Activated CD4-positive, alpha-beta T cell treated with anti-CD3 and anti-CD28 coated beads, Interleukin-2, amount 10 ng/mL, durations not matched to agents 7 days and 5 days (primary cell): ENCODE results near the gene AKAP13. TPM values are rescaled to one million over a fixed set of nuclear protein-coding genes. Genes with fewer than 3 reads are reported as not detected.

ENCODE experiments used
- CTCF ChIA-PET: fragments of 350-600 bp; sonication (Branson Sonifier 250); formaldehyde crosslinking; loops from one replicate; lab custom pipeline; 2021; ENCODE audit warnings: antibody characterized with exemption; lab: Charles Lee
- POLR2A ChIA-PET: fragments of 350-600 bp; sonication (Branson Sonifier 250); formaldehyde crosslinking; loops from one replicate; lab custom pipeline; 2021; ENCODE audit warnings: antibody characterized with exemption; lab: Charles Lee
- DNase-seq: peaks from one replicate; pipeline ENCODE4 v3.0.0-alpha.2; 2020
- H3K27ac Mint-ChIP-seq: one replicate; pipeline ENCODE4 v1.8.0; 2021; ENCODE audit warnings: mild to moderate bottlenecking, moderate library complexity, mixed read lengths
- H3K27me3 Mint-ChIP-seq: one replicate; pipeline ENCODE4 v1.8.0; 2021; ENCODE audit warnings: mixed read lengths
- H3K36me3 Mint-ChIP-seq: one replicate; pipeline ENCODE4 v1.8.0; 2021; ENCODE audit warnings: low read depth, mixed read lengths
- H3K4me1 Mint-ChIP-seq: one replicate; pipeline ENCODE4 v1.8.0; 2021; ENCODE audit warnings: mixed read lengths
- H3K4me3 Mint-ChIP-seq: one replicate; pipeline ENCODE4 v1.8.0; 2021; ENCODE audit warnings: mild to moderate bottlenecking, moderate library complexity, mixed read lengths
- H3K9me3 Mint-ChIP-seq: one replicate; pipeline ENCODE4 v1.8.0; 2021; ENCODE audit warnings: mixed read lengths
- total RNA-seq, 2 experiments: library from RNA; stranded (reverse); gene quantifications; one replicate each; pipeline ENCODE4 v1.2.3, GENCODE V29; 2021

The AKAP13 gene
- total RNA-seq, 2 experiments from 2014 or later: 152 to 181 TPM

GRCh38 chr15:85616549-85617110 lies 236.2 kb downstream of the AKAP13 start:
- POLR2A ChIA-PET: no interaction called here
- Mint-ChIP-seq H3K27me3 (no peaks in the 10 kb centered on the region), H3K4me1 (peaks cover 15% of the 10 kb centered on the region), H3K4me3 (no peak overlapping the region), H3K27ac (no peak overlapping the region), H3K9me3 (no peaks in the 10 kb centered on the region), H3K36me3 (peaks cover 1% of the 10 kb centered on the region)
- CTCF ChIA-PET: interaction anchor here (0.7 to 0.9 kb wide), 2 partner anchors 41 to 73 kb away, joined by 3 to 4 read pairs; no protein-coding TSS in a partner anchor
- no peak for DNase-seq

DNA sequence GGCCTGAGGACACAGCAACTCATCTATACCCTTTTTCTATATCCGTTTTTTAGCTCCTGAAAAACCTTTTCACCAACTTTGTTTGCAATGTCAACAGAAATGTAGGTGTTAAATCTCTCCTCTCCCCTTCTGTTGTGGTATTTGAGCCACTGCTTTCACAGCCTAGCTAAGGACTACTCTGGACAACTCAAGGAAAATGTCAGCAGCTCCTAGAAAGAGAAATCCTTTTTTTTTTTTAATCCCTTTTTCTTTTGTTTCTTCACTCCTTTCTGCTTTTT lies 237.8 kb downstream of the AKAP13 start:
- POLR2A ChIA-PET: interaction anchor here (1.3 kb wide), 1 partner anchor 74 kb away, joined by 3 read pairs; no protein-coding TSS in a partner anchor
- Mint-ChIP-seq H3K4me1 (peaks cover 24% of the 10 kb centered on the region), H3K27me3 (no peaks in the 10 kb centered on the region), H3K36me3 (no peaks in the 10 kb centered on the region), H3K27ac (no peak overlapping the region), H3K9me3 (no peaks in the 10 kb centered on the region), H3K4me3 (no peak overlapping the region)
- CTCF ChIA-PET: interaction anchor here (0.6 to 2.3 kb wide), 4 partner anchors 10 to 748 kb away, joined by 3 to 5 read pairs (median 4); no protein-coding TSS in a partner anchor
- DNase-seq: no peak

DNA sequence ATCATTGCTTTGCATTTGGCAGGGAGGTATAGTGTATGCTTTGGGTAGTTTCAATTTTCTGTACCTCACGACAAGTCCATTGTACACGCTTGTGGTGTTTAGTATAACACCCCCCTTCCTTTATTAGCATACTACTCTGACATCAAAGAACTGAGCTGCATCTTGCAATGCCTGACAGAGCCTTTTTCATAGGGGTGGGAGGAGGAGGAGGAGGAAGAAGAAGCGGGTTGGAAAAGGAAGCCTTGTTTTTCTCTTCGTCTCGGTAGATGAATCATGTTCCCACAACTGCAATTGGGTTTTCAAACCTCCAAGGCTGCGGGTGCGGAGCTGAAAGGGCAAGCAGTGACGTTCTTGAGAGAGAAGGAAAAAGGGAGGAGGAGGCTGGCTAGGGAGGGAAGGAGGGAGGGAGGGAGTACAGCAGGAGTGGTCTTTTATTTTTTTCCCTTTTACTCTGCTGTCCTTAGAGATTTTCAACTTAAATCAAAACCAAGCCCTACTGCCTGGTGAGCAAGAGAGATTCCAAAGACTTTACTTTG lies 238.6 kb downstream of the AKAP13 start:
- peaks cover 5% of the 10 kb centered on the region for H3K36me3 Mint-ChIP-seq
- no peaks in the 10 kb centered on the region for H3K9me3 Mint-ChIP-seq
- H3K4me1 Mint-ChIP-seq: peaks cover 33% of the 10 kb centered on the region
- ChIA-PET POLR2A (interaction anchor here (1.3 kb wide), 1 partner anchor 73 kb away, joined by 3 read pairs; no protein-coding TSS in a partner anchor), CTCF (interaction anchor here (0.6 to 2.3 kb wide), 5 partner anchors 11 to 745 kb away, joined by 3 to 5 read pairs (median 4); no protein-coding TSS in a partner anchor)
- no peaks in the 10 kb centered on the region for H3K27me3 Mint-ChIP-seq
- DNase-seq: peak; percentile 45
- no peak overlapping the region for H3K27ac Mint-ChIP-seq
- H3K4me3 Mint-ChIP-seq: no peak overlapping the region

DNA sequence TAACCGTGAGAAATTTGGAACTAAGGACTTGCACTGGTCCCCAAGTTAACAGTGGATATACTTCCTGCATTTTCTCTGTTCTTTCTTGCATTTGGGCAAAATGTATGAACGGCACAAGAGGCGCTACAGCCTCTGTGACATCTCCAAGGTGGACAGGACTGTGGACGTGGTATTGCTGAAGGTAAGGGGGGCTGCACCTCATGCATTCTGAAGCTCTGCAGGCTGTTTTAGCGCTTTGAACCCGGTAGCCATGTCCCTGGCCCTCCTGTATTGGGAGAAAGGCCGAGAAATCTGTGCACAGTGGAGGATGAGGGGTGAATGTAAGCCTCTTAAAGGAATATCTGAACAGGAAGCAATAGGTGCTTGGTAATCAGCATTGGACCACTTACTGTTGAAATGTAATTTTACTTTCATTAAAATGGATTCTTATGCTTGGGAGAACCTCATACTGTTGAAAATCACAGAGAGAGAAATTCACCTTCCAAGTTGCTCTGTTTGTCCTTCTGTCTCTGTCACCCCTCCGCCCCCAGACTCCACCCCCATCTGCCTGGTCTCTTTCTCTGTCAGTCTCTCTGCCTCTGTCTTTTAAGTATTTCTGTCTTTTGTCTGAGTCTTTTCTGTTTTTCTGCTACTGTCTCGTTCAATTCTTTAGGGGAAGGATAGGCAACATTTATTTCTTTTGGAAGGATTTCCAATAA lies 239.7 kb downstream of the AKAP13 start:
- Mint-ChIP-seq H3K27me3 (no peaks in the 10 kb centered on the region), H3K4me3 (no peak overlapping the region), H3K27ac (no peak overlapping the region), H3K36me3 (peaks cover 5% of the 10 kb centered on the region), H3K4me1 (peaks cover 42% of the 10 kb centered on the region), H3K9me3 (no peaks in the 10 kb centered on the region)
- ChIA-PET CTCF (interaction anchor here (0.6 to 2.3 kb wide), 2 partner anchors 12 to 37 kb away, joined by 4 to 5 read pairs; no protein-coding TSS in a partner anchor), POLR2A (no interaction called here)
- DNase-seq: no peak

DNA sequence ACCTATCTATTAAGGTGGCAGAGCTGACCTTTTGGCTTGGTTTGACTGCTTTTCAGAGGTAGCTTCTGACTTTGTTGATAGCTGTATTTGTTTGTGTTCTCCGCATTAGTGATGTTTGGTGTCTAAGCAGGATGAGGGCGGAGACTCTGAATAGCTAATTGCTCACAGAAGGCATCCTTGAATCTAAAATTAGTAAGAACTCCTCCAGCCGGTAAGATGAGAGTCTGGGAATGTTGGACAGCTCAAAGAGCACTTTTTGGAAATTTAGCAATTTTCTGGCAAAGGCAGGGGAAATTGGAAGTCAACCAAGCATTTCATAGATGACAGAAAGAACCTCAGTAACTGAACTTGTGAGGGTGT lies 240.3 kb downstream of the AKAP13 start:
- DNase-seq: no peak
- peaks cover 10% of the 10 kb centered on the region for H3K36me3 Mint-ChIP-seq
- ChIA-PET CTCF (interaction anchor here (0.6 kb wide), 1 partner anchor 37 kb away, joined by 4 read pairs; no protein-coding TSS in a partner anchor), POLR2A (no interaction called here)
- no peak overlapping the region for H3K4me3 Mint-ChIP-seq
- H3K27ac Mint-ChIP-seq: no peak overlapping the region
- H3K4me1 Mint-ChIP-seq: peaks cover 45% of the 10 kb centered on the region
- no peaks in the 10 kb centered on the region for H3K27me3 Mint-ChIP-seq
- no peaks in the 10 kb centered on the region for H3K9me3 Mint-ChIP-seq

GRCh38 chr15:85621094-85621493 lies 240.7 kb downstream of the AKAP13 start:
- CTCF ChIA-PET: interaction anchor here (1.2 kb wide), 1 partner anchor 20 kb away, joined by 4 read pairs; no protein-coding TSS in a partner anchor
- peaks cover 13% of the 10 kb centered on the region for H3K36me3 Mint-ChIP-seq
- no peaks in the 10 kb centered on the region for H3K9me3 Mint-ChIP-seq
- DNase-seq: no peak
- H3K4me3 Mint-ChIP-seq: no peak overlapping the region
- no peaks in the 10 kb centered on the region for H3K27me3 Mint-ChIP-seq
- peak overlapping the region; percentile 51 for H3K27ac Mint-ChIP-seq
- POLR2A ChIA-PET: no interaction called here
- peaks cover 45% of the 10 kb centered on the region for H3K4me1 Mint-ChIP-seq

GRCh38 chr15:85622221-85622831 lies 241.9 kb downstream of the AKAP13 start:
- POLR2A ChIA-PET: no interaction called here
- no peak overlapping the region for H3K27ac Mint-ChIP-seq
- peaks cover 54% of the 10 kb centered on the region for H3K4me1 Mint-ChIP-seq
- H3K27me3 Mint-ChIP-seq: no peaks in the 10 kb centered on the region
- CTCF ChIA-PET: interaction anchor here (1.2 kb wide), 1 partner anchor 21 kb away, joined by 4 read pairs; no protein-coding TSS in a partner anchor
- no peak for DNase-seq
- H3K36me3 Mint-ChIP-seq: peaks cover 24% of the 10 kb centered on the region
- H3K4me3 Mint-ChIP-seq: no peak overlapping the region
- H3K9me3 Mint-ChIP-seq: no peaks in the 10 kb centered on the region

DNA sequence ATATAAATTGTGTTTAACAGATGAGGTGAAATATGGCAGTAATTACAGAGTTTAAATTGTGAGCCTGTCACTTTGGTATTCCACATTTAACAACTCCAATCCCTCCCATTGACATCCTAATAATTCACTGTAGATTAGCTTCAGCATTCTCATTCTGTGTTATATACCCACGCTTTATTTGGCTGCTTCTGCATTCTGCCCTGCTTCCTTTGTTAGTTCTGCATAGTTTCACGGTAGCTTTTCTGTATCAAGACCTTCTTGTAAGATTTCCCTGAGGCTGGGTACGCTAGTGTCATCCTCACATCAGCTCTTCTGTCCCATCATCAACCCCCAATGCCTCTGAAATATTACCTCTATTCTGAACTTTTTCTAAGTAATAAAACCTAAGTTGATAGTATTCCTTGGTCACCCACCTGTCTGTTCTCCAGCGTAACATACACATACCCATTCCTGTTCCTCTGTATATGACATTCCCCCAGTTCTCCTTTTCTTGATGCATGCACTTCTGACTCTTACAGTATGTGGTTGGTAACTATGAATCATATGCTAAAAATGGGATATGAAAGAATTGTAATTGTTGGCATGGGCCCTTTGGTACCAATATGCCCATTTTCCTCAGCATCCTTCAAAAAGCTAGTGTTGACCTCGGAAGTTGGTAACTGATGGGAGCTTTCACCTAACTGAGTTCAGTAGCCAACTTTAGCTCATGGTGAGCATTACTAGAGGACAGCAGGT lies 243.1 kb downstream of the AKAP13 start:
- H3K27me3 Mint-ChIP-seq: no peaks in the 10 kb centered on the region
- no peak overlapping the region for H3K4me3 Mint-ChIP-seq
- peaks cover 59% of the 10 kb centered on the region for H3K4me1 Mint-ChIP-seq

GRCh38 chr15:85624291-85624801 lies 243.9 kb downstream of the AKAP13 start:
- peaks cover 65% of the 10 kb centered on the region for H3K4me1 Mint-ChIP-seq

More for the DNA sequence above, 243.1 kb downstream of the AKAP13 start:
- H3K27ac Mint-ChIP-seq: no peak overlapping the region
- no peaks in the 10 kb centered on the region for H3K9me3 Mint-ChIP-seq
- no peak for DNase-seq
- H3K36me3 Mint-ChIP-seq: peaks cover 35% of the 10 kb centered on the region
- ChIA-PET POLR2A (no interaction called here), CTCF (interaction anchor here (1.4 to 2.1 kb wide), 2 partner anchors 10 to 22 kb away, joined by 4 to 11 read pairs; no protein-coding TSS in a partner anchor)

GRCh38 chr15:85625166-85625830 lies 244.9 kb downstream of the AKAP13 start:
- DNase-seq: peak; percentile 40
- H3K27ac Mint-ChIP-seq: peak overlapping the region; percentile 81
- H3K36me3 Mint-ChIP-seq: peaks cover 37% of the 10 kb centered on the region
- POLR2A ChIA-PET: no interaction called here
- H3K4me1 Mint-ChIP-seq: peaks cover 69% of the 10 kb centered on the region
- H3K9me3 Mint-ChIP-seq: no peaks in the 10 kb centered on the region
- CTCF ChIA-PET: interaction anchor here (0.8 to 2.1 kb wide), 6 partner anchors 8 to 39 kb away, joined by 3 to 11 read pairs (median 4); no protein-coding TSS in a partner anchor
- no peaks in the 10 kb centered on the region for H3K27me3 Mint-ChIP-seq
- peak overlapping the region; percentile 51 for H3K4me3 Mint-ChIP-seq

More at GRCh38 chr15:85624291-85624801, 243.9 kb downstream of the AKAP13 start:
- DNase-seq: peak; percentile 29
- no peaks in the 10 kb centered on the region for H3K9me3 Mint-ChIP-seq
- no peaks in the 10 kb centered on the region for H3K27me3 Mint-ChIP-seq
- H3K4me3 Mint-ChIP-seq: peak overlapping the region; percentile 51
- peaks cover 35% of the 10 kb centered on the region for H3K36me3 Mint-ChIP-seq
- CTCF ChIA-PET: interaction anchor here (1.0 to 2.1 kb wide), 4 partner anchors 9 to 40 kb away, joined by 3 to 11 read pairs (median 5); no protein-coding TSS in a partner anchor
- POLR2A ChIA-PET: no interaction called here
- peak overlapping the region; percentile 39 for H3K27ac Mint-ChIP-seq

GRCh38 chr15:85625856-85626255 lies 245.5 kb downstream of the AKAP13 start:
- Mint-ChIP-seq H3K27me3 (no peaks in the 10 kb centered on the region), H3K4me3 (peak overlapping the region; percentile 51), H3K36me3 (peaks cover 37% of the 10 kb centered on the region), H3K4me1 (peaks cover 69% of the 10 kb centered on the region), H3K9me3 (no peaks in the 10 kb centered on the region), H3K27ac (peak overlapping the region; percentile 81)
- peak; percentile 43 for DNase-seq
- ChIA-PET POLR2A (interaction anchor here (0.6 kb wide), 1 partner anchor 210 kb away, joined by 3 read pairs; no protein-coding TSS in a partner anchor), CTCF (interaction anchor here (0.8 to 1.0 kb wide), 2 partner anchors 9 to 20 kb away, joined by 3 read pairs; no protein-coding TSS in a partner anchor)
